ENCODE data around the gene PARN.
"Not testable (repeated sequence)": the region's sequence is repeated elsewhere in the genome, so short reads cannot be mapped to it uniquely, and the experiment has no call there.

The PARN gene

GRCh38 chr16:14574698-14575415 lies 55.2 kb downstream of the PARN start:
- not testable (repeated sequence) for DNase-seq (ENCODE audit: low read depth)

GRCh38 chr16:14572535-14572934 lies 57.5 kb downstream of the PARN start:
- no peak for DNase-seq (ENCODE audit: low read depth)

GRCh38 chr16:14569213-14569612 lies 60.8 kb downstream of the PARN start:
- no peak for DNase-seq (ENCODE audit: low read depth)

- no peak for DNase-seq (ENCODE audit: low read depth)
These were observed 63.5 kb downstream of the PARN start for GRCh38 chr16:14566599-14566998.

- no peak for DNase-seq (ENCODE audit: low read depth)
These were observed 64.4 kb downstream of the PARN start for GRCh38 chr16:14565688-14566025.

GRCh38 chr16:14564861-14565687 lies 65.0 kb downstream of the PARN start:
- DNase-seq (ENCODE audit: low read depth) = no peak

GRCh38 chr16:14564323-14564722 lies 65.7 kb downstream of the PARN start:
- DNase-seq (ENCODE audit: low read depth) = no peak

GRCh38 chr16:14562691-14563491 lies 67.2 kb downstream of the PARN start:
- no peak for DNase-seq (ENCODE audit: low read depth)

- DNase-seq (ENCODE audit: low read depth) = no peak
These were observed 69.5 kb downstream of the PARN start for GRCh38 chr16:14560523-14560922.

GRCh38 chr16:14559809-14560241 lies 70.2 kb downstream of the PARN start:
- no peak for DNase-seq (ENCODE audit: low read depth)

GRCh38 chr16:14553447-14553846 lies 76.6 kb downstream of the PARN start:
- no peak for DNase-seq (ENCODE audit: low read depth)

- no peak for DNase-seq (ENCODE audit: low read depth)
These were observed 80.3 kb downstream of the PARN start for GRCh38 chr16:14549789-14550153.

GRCh38 chr16:14548933-14549788 lies 80.9 kb downstream of the PARN start:
- DNase-seq (ENCODE audit: low read depth) = no peak

GRCh38 chr16:14545346-14545884 lies 84.6 kb downstream of the PARN start:
- DNase-seq (ENCODE audit: low read depth) = no peak

- DNase-seq (ENCODE audit: low read depth) = not testable (repeated sequence)
These were observed 85.2 kb downstream of the PARN start for GRCh38 chr16:14544846-14545245.

- DNase-seq (ENCODE audit: low read depth) = no peak
These were observed 90.4 kb downstream of the PARN start for GRCh38 chr16:14539631-14540030.

- DNase-seq (ENCODE audit: low read depth) = no peak
These were observed 90.9 kb downstream of the PARN start for GRCh38 chr16:14539156-14539555.

GRCh38 chr16:14538604-14539003 lies 91.5 kb downstream of the PARN start:
- no peak for DNase-seq (ENCODE audit: low read depth)

GRCh38 chr16:14531613-14532012 lies 98.4 kb downstream of the PARN start:
- no peak for DNase-seq (ENCODE audit: low read depth)

GRCh38 chr16:14531101-14531500 lies 99.0 kb downstream of the PARN start:
- DNase-seq (ENCODE audit: low read depth) = no peak

GRCh38 chr16:14530046-14530445 lies 100.0 kb downstream of the PARN start:
- no peak for DNase-seq (ENCODE audit: low read depth)

Data from non-pigmented ciliary epithelial cell (primary cell).